Transverse colon (tissue), 3 donors: ENCODE measurements around the gene KLF13.

Experiments
- CTCF ChIP-seq, 5 experiments: fragments of 200-600 bp in 3 of 5; fragments of 450-650 bp in 2 of 5; sonication (generic) in 3 of 5; IDR thresholded peaks; 1 replicate in 2 of 5; 2 replicates in 3 of 5; pipeline ENCODE4 v1.5.1; 2016 to 2017; ENCODE audit warnings: antibody characterized with exemption in 5 of 5, inconsistent platforms in 3 of 5, mild to moderate bottlenecking in 2 of 5, moderate library complexity in 1 of 5
- POLR2A ChIP-seq: fragments of 450-650 bp; IDR thresholded peaks from one replicate; pipeline ENCODE4 v1.6.1; 2016; ENCODE audit warnings: antibody characterized with exemption, mild to moderate bottlenecking, moderate library complexity

- TF ChIP-seq POLR2A (no peak), CTCF (IDR thresholded peaks at IDR 0.05) (no peak)
Observed at GRCh38 chr15:31332681-31333071, 6.0 kb downstream of the KLF13 start.
